KMS-11 (cell line): ENCODE measurements around the gene HOTAIR.

Source experiments
- H2AFZ ChIP-seq: fragments of 200-600 bp; sonication (generic); 2 replicates; pipeline ENCODE4 v1.6.1; 2016; ENCODE audit warnings: antibody characterized with exemption, mixed run types, low read depth
- H3K27ac ChIP-seq: fragments of 200-600 bp; sonication (generic); 2 replicates; pipeline ENCODE4 v1.6.1; 2016; ENCODE audit warnings: mild to moderate bottlenecking, mixed run types
- H3K27me3 ChIP-seq: fragments of 200-600 bp; sonication (generic); 2 replicates; pipeline ENCODE4 v1.6.1; 2017; ENCODE audit warnings: mild to moderate bottlenecking, low read depth, mixed run types, moderate library complexity; ENCODE audit not compliant: insufficient read depth
- H3K36me3 ChIP-seq: fragments of 200-600 bp; sonication (generic); 2 replicates; pipeline ENCODE4 v1.6.1; 2017; ENCODE audit warnings: mild to moderate bottlenecking, mixed run types; ENCODE audit not compliant: insufficient read depth
- H3K4me1 ChIP-seq: fragments of 200-600 bp; sonication (generic); 2 replicates; pipeline ENCODE4 v1.6.1; 2016; ENCODE audit warnings: mild to moderate bottlenecking, low read depth, mixed run types; ENCODE audit not compliant: poor library complexity, severe bottlenecking
- H3K4me2 ChIP-seq: fragments of 200-600 bp; sonication (generic); 2 replicates; pipeline ENCODE4 v1.7.0; 2016; ENCODE audit warnings: mild to moderate bottlenecking, mixed run types
- H3K4me3 ChIP-seq: fragments of 200-600 bp; sonication (generic); IDR thresholded peaks from 2 replicates; pipeline ENCODE4 v1.6.1; 2017; ENCODE audit warnings: low read depth, low read length, mixed read lengths; ENCODE audit not compliant: insufficient read depth
- H3K79me2 ChIP-seq: fragments of 200-600 bp; sonication (generic); 2 replicates; pipeline ENCODE4 v1.6.1; 2016; ENCODE audit warnings: low read depth, mixed run types; ENCODE audit not compliant: insufficient read depth
- H3K9ac ChIP-seq: fragments of 200-600 bp; sonication (generic); 2 replicates; pipeline ENCODE4 v1.6.1; 2016; ENCODE audit warnings: mild to moderate bottlenecking, mixed run types
- H4K20me1 ChIP-seq: fragments of 200-600 bp; sonication (generic); 2 replicates; pipeline ENCODE4 v1.6.1; 2016; ENCODE audit warnings: mild to moderate bottlenecking, mixed run types; ENCODE audit not compliant: insufficient read depth
- CTCF ChIP-seq: fragments of 200-600 bp; sonication (generic); conservative IDR thresholded peaks from 2 replicates; pipeline ENCODE4 v1.6.1; 2017; ENCODE audit warnings: low read depth, mild to moderate bottlenecking, antibody characterized with exemption, low read length, moderate library complexity, mixed read lengths

The HOTAIR gene

GRCh38 chr12:53968214-53969127, 6.3 kb downstream of the HOTAIR start:
- H3K4me3 ChIP-seq, result no peak overlapping the region

GRCh38 chr12:53967421-53967925, 7.3 kb downstream of the HOTAIR start:
- H3K4me3 ChIP-seq, result no peak overlapping the region
- H3K4me2 ChIP-seq, result no peak overlapping the region
- H3K79me2 ChIP-seq, result no peaks in the 10 kb centered on the region
- H3K9ac ChIP-seq, result no peak overlapping the region
- no peak overlapping the region for H2AFZ ChIP-seq
- H3K36me3 ChIP-seq, result no peaks in the 10 kb centered on the region
- no peak for TF ChIP-seq CTCF
- no peaks in the 10 kb centered on the region for H4K20me1 ChIP-seq
- H3K27me3 ChIP-seq, result peaks cover 100% of the 10 kb centered on the region
- H3K4me1 ChIP-seq, result no peaks in the 10 kb centered on the region
- no peak overlapping the region for H3K27ac ChIP-seq

More at GRCh38 chr12:53968214-53969127, 6.3 kb downstream of the HOTAIR start:
- H3K79me2 ChIP-seq, result no peaks in the 10 kb centered on the region
- H3K9ac ChIP-seq, result no peak overlapping the region
- no peaks in the 10 kb centered on the region for H4K20me1 ChIP-seq
- H3K27ac ChIP-seq, result no peak overlapping the region
- no peak for TF ChIP-seq CTCF
- peaks cover 100% of the 10 kb centered on the region for H3K27me3 ChIP-seq
- H3K36me3 ChIP-seq, result no peaks in the 10 kb centered on the region
- no peak overlapping the region for H3K4me2 ChIP-seq
- H3K4me1 ChIP-seq, result no peaks in the 10 kb centered on the region
- H2AFZ ChIP-seq, result no peak overlapping the region

- no peak overlapping the region for H3K27ac ChIP-seq
Measured at GRCh38 chr12:53966385-53967133, 8.2 kb downstream of the HOTAIR start.

GRCh38 chr12:53966085-53966384, 8.7 kb downstream of the HOTAIR start:
- no peak overlapping the region for H3K4me3 ChIP-seq
- no peaks in the 10 kb centered on the region for H3K36me3 ChIP-seq
- no peak overlapping the region for H2AFZ ChIP-seq
- no peak overlapping the region for H3K27ac ChIP-seq
- H3K4me2 ChIP-seq, result no peak overlapping the region
- H3K4me1 ChIP-seq, result no peaks in the 10 kb centered on the region
- H3K9ac ChIP-seq, result no peak overlapping the region
- peaks cover 100% of the 10 kb centered on the region for H3K27me3 ChIP-seq
- no peaks in the 10 kb centered on the region for H4K20me1 ChIP-seq
- no peak for TF ChIP-seq CTCF
- H3K79me2 ChIP-seq, result no peaks in the 10 kb centered on the region

More at GRCh38 chr12:53966385-53967133, 8.2 kb downstream of the HOTAIR start:
- no peaks in the 10 kb centered on the region for H3K36me3 ChIP-seq
- no peaks in the 10 kb centered on the region for H4K20me1 ChIP-seq
- no peaks in the 10 kb centered on the region for H3K4me1 ChIP-seq
- H3K27me3 ChIP-seq, result peaks cover 100% of the 10 kb centered on the region
- TF ChIP-seq CTCF, result no peak
- H3K4me3 ChIP-seq, result no peak overlapping the region
- no peak overlapping the region for H3K9ac ChIP-seq
- H3K79me2 ChIP-seq, result no peaks in the 10 kb centered on the region
- H3K4me2 ChIP-seq, result no peak overlapping the region
- no peak overlapping the region for H2AFZ ChIP-seq
